HT1080 (cell line): ENCODE measurements around the gene ABHD14A. TPM values are rescaled to one million over a fixed set of nuclear protein-coding genes. Genes with fewer than 3 reads are reported as not detected.
"Not testable (repeated sequence)": the region's sequence is repeated elsewhere in the genome, so short reads cannot be mapped to it uniquely, and the experiment has no call there.

Source experiments
- DNase-seq: peaks from one replicate; pipeline ENCODE4 v3.0.0-alpha.2; 2015; ENCODE audit warnings: low read depth
- polyA plus RNA-seq, 2 experiments: library from polyadenylated mRNA; depleted of rRNA; stranded (reverse); fragments of >200 nt; gene quantifications; 2 replicates each; pipeline ENCODE4 v1.2.3, GENCODE V29; 2015
- total RNA-seq: library from RNA; depleted of rRNA; stranded (reverse); fragments of >200 nt; shearing (Covaris generic); gene quantifications from 2 replicates; pipeline ENCODE4 v1.2.3, GENCODE V29; 2014; rRNA removed

Gene ABHD14A
- total RNA-seq, result 24.6 and 25.1 TPM in 2 replicates
- polyA plus RNA-seq (2015; cell fraction: cytosol; rRNA removed), result 18.2 and 24.4 TPM in 2 replicates
- 6.6 and 7.2 TPM in 2 replicates for polyA plus RNA-seq (2015; cell fraction: nucleus; rRNA removed)

- peak; percentile 57 for DNase-seq
These were observed at the start of gene ABHD14A for GRCh38 chr3:51974963-51975851. Gene ABHD14A, plus strand, starts transcription at chr3:51975064. Its CDS starts 72 bp downstream, at chr3:51975136.

GRCh38 chr3:51927061-51927977, 47.5 kb upstream of the ABHD14A start:
- DNase-seq, result no peak

- DNase-seq, result no peak
These were observed 46.4 kb upstream of the ABHD14A start for GRCh38 chr3:51928438-51928837.

- DNase-seq, result not testable (repeated sequence)
These were observed 45.9 kb upstream of the ABHD14A start for GRCh38 chr3:51928981-51929380.

GRCh38 chr3:51929420-51930003, 45.4 kb upstream of the ABHD14A start:
- peak; percentile 12 for DNase-seq

GRCh38 chr3:51930439-51930838, 44.4 kb upstream of the ABHD14A start:
- no peak for DNase-seq

- no peak for DNase-seq
These were observed 43.1 kb upstream of the ABHD14A start for GRCh38 chr3:51931756-51932155.

GRCh38 chr3:51932471-51933370, 42.1 kb upstream of the ABHD14A start:
- DNase-seq, result no peak

GRCh38 chr3:51933471-51934138, 41.3 kb upstream of the ABHD14A start:
- no peak for DNase-seq

- DNase-seq, result no peak
These were observed 40.6 kb upstream of the ABHD14A start for GRCh38 chr3:51934139-51934850.

GRCh38 chr3:51934991-51935885, 39.6 kb upstream of the ABHD14A start:
- no peak for DNase-seq

GRCh38 chr3:51935886-51936755, 38.7 kb upstream of the ABHD14A start:
- DNase-seq, result no peak

- DNase-seq, result peak; percentile 37
These were observed 37.9 kb upstream of the ABHD14A start for GRCh38 chr3:51937014-51937413.

- no peak for DNase-seq
These were observed 37.0 kb upstream of the ABHD14A start for GRCh38 chr3:51937611-51938450.

GRCh38 chr3:51938780-51939425, 36.0 kb upstream of the ABHD14A start:
- DNase-seq, result no peak
